Measurements from ENCODE around the gene NSD2.

NSD2 gene

GRCh38 chr4:1945124-1945895 is 74.1 kb downstream of the NSD2 start:
- no peak for DNase-seq (ENCODE audit: low read depth)

DNA sequence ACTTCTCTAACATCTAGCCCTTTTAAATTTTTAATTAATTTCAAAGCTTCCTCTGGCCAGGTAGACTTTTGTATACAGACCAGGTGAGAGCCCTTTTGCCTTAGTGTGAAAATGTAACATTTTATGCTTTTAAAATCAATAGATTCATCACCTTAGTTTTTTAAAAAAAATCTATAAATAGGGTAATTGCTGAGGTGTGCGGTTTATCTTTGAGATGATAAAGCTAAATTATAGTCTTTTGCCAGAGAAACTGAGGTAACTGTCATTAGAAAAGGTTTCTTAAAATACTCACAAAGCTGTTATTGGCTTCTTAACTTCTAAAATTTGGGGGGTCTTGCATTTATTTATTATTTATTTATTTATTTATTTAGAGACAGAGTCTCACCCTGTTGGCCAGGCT is 74.7 kb downstream of the NSD2 start:
- no peak for DNase-seq (ENCODE audit: low read depth)

- no peak for DNase-seq (ENCODE audit: low read depth)
Measured at GRCh38 chr4:1948232-1948631, 77.0 kb downstream of the NSD2 start.

DNA sequence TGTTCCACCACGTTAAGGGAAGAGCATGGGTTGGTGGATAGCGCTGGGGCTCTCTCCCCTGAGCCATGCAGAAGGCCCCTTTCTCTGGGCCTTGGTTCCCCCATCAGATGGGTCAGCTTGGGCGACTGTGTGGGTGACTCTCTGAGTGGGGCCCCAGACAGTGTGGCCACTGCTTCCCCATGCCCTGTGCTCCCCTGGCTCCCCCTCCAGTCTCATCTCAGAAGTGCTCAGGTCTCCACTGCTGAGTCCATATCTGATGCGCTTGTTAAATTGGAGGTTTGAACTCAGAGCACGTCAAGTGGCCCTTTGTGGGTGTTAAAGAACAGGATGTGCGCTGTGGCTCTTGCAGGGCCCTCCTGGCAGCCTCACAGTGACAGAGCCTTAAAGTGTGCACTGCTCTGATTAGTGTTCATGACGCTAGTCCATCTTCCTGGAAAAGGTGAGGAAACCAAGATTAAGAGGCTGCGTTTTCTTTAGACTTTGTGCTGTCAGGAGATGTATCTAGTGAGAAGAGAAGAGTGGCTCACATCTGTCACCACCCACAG is 77.8 kb downstream of the NSD2 start:
- no peak for DNase-seq (ENCODE audit: low read depth)

GRCh38 chr4:1950369-1950768 is 79.2 kb downstream of the NSD2 start:
- no peak for DNase-seq (ENCODE audit: low read depth)

DNA sequence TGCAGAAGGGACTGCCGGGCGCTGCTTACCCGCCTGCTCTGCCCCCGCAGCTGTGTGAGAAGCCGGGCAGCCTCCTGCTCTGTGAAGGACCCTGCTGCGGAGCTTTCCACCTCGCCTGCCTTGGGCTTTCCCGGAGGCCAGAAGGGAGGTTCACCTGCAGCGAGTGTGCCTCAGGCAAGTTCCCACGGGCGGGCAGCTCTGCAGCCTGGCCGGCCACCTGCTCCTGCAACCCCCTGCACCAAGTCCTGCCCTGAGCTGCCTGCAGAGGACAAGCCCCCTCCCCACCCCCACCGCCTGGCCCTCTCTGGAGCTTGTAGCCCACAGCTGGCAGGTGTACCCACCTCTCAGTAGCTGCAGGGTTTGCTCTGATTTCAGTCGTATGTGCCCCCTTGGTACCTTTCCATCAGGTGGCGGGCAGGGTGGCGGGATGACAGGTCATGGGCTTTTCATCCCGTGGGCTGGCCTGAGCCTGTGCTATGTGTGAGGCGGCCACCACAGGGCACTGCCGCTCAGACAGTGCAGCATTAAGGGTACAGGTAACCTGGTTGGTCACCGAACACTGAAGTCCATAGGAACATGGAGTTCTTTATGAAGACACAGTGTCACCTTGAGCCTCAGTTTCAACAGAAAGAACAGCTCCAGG is 81.0 kb downstream of the NSD2 start:
- DNase-seq (ENCODE audit: low read depth), result no peak

- DNase-seq (ENCODE audit: low read depth), result no peak
Measured at GRCh38 chr4:1952719-1953118, 81.5 kb downstream of the NSD2 start.

- DNase-seq (ENCODE audit: low read depth), result no peak
Measured at GRCh38 chr4:1953335-1953734, 82.1 kb downstream of the NSD2 start.

DNA sequence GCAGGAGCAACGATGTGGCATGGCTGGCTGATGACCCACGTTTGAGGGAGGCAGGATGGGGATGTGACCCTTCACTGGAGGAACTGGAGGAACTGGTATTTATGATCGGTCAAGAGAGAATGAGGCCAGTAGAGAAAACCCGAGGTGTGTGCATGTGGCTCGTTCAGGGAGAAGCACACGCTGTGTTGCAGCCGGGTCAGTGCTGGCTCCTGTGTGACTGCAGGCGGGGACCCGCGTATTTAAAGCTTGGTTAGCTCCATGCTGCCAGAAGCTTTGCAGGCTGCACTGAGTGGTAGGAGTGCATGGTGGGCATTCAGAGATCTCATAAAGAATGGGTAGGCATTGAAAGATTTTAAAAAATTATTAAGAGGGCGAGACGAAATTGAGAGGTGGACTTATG is 85.4 kb downstream of the NSD2 start:
- DNase-seq (ENCODE audit: low read depth), result no peak

GRCh38 chr4:1958276-1959103 is 87.3 kb downstream of the NSD2 start:
- DNase-seq (ENCODE audit: low read depth), result no peak

DNA sequence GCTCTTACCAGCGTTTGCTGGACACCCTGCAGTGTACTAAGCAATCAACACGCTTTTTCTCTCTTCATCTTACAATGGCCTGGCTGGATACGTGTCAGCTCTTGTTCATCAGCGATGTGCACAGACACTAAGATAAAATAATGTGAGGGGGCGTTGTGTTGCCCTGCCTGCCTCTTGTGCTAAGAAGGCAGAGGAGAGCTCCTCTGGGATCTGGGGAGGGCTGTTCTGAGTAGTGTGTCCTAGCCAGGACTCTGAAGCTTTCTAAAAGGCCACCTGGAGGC is 87.9 kb downstream of the NSD2 start:
- no peak for DNase-seq (ENCODE audit: low read depth)

DNA sequence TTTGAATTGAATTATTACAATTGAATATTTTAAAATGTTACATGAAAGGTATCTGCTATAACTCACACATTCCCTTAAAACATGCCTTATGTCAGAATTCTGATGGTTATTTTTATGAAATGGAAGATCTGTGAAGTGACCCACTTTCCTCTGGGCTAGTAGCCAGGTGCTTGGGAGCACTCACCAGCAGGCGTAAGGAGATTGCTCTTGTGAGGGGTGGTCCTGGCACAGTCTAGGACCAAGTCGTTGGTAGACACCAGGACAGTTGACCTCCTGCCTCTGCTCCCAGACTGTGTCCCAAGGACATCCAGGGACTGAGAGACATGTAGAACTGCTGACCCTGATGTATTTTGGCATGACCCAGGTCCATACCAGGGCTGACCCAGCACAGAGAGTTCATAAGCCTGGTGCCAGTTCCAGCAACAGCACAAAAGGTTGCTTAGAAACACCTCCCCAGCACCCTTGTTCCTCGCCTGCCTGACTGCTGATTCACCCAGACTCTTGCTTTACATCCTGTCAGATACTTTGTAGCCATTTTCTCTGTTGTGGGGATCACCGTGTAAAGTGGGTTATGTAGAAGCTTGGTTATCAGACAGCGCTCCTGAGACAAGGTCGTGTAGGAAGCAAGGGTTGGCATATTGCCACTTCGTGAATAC is 89.1 kb downstream of the NSD2 start:
- DNase-seq (ENCODE audit: low read depth), result no peak

DNA sequence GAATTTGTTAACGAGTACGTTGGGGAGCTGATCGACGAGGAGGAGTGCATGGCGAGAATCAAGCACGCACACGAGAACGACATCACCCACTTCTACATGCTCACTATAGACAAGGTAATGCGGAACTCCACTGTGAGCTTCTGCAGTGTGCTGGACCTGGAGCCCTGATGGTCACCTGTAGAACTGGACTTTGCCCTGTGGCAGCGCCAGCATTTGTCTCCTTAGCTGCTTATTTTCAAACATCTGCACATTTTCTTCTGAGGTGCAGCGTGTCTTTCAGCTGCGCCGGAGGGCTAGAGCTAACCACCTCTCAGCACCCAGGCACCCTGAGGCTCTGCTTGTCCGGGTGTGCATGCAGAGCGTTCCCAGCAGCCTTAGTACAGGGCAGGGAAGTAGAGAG is 89.8 kb downstream of the NSD2 start:
- no peak for DNase-seq (ENCODE audit: low read depth)

DNA sequence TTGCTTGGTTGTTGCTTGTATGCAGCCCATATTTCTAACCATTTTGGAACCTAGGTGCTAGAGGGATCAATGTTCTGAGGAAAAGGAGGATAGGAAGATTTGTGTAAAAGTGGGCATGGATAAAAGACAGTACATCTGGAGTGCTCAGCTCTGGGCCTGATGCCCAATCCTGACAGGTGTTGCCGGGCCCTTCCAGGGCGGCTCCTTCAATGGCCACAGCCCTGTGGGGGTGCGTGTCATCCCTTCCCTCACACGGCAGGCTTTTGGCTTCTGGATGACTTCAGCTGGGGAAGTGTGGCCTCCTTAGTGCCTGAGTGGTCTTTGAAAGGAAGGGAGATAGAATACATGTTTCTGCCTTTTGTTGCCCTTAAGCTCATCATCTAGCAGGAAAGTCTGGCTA is 90.4 kb downstream of the NSD2 start:
- DNase-seq (ENCODE audit: low read depth), result no peak

- no peak for DNase-seq (ENCODE audit: low read depth)
Measured at GRCh38 chr4:1962980-1963379, 91.8 kb downstream of the NSD2 start.

DNA sequence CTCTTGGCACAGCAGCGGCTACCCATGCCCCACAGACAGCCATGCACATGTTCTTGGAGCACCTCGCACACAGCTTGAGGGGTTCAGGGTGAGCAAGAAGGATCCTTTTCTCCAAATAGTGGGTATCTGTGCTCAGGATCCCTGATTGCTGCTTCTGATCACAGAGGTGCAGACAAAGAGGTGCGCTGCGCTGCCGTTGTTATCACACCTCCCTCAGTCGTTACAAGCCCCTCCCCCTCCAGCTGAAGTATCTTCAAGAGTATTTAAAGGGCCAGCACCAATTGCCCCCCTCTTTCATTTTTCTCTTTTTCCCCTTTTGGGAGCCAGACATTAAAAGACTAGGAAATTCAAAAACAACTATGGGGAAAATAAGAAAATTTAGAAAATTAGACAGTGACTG is 93.2 kb downstream of the NSD2 start:
- no peak for DNase-seq (ENCODE audit: low read depth)

GRCh38 chr4:1964971-1965370 is 93.8 kb downstream of the NSD2 start:
- DNase-seq (ENCODE audit: low read depth), result no peak

- no peak for DNase-seq (ENCODE audit: low read depth)
Measured at GRCh38 chr4:1967512-1968149, 96.4 kb downstream of the NSD2 start.

GRCh38 chr4:1968686-1969295 is 97.6 kb downstream of the NSD2 start:
- no peak for DNase-seq (ENCODE audit: low read depth)

GRCh38 chr4:1969928-1970723 is 98.9 kb downstream of the NSD2 start:
- no peak for DNase-seq (ENCODE audit: low read depth)

DNA sequence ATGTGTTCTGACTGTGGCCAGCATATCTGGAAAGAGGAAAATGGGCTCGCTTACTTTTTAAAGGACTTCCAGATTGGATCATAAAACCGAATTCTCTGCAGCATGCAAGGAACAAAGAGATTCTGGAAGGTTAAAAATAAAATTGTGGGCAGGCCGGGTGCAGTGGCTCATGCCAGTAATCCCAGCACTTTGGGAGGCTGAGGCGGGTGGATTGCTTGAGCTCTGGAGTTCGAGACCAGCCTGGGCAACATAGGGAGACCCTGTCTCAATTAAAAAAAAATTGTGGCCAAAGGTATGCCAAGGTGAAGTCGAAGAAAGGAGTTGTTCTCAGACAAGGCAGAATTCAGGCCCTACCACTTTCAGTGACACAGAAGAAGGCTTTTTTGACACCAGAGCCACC is 99.7 kb downstream of the NSD2 start:
- DNase-seq (ENCODE audit: low read depth), result no peak
